CD4-positive, alpha-beta T cell treated with Interleukin-15 for 4 hours (primary cell): ENCODE measurements around the gene KASH5.
A peak's percentile ranks its signal among the peaks of the same experiment; 100 is the strongest.
"Not testable (repeated sequence)": the region's sequence is repeated elsewhere in the genome, so short reads cannot be mapped to it uniquely, and the experiment has no call there.

Experiments
- DNase-seq: peaks from one replicate; pipeline ENCODE4 v3.0.0-alpha.2; 2020; ENCODE audit warnings: low spot score

KASH5 gene

DNA sequence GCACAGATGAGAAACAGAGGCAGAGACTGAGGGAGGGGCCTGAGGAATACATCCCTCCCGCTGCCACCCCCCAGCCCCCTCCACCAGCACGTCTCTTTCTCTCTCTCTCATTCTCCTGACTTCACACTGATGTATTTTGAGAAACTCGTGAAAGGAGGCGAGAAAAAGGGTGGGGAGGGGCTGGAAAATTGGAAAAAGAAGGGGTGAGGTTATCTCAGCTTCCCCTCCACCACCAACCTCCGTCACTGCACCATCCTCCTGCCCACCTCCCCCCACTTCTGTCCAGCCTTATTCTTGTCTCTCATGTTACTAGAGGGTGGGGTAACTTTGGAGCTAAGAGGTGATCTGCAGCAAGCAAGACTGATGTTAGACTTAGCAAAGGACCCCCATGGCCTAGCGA is 51.8 kb downstream of the KASH5 start:
- DNase-seq = no peak

DNA sequence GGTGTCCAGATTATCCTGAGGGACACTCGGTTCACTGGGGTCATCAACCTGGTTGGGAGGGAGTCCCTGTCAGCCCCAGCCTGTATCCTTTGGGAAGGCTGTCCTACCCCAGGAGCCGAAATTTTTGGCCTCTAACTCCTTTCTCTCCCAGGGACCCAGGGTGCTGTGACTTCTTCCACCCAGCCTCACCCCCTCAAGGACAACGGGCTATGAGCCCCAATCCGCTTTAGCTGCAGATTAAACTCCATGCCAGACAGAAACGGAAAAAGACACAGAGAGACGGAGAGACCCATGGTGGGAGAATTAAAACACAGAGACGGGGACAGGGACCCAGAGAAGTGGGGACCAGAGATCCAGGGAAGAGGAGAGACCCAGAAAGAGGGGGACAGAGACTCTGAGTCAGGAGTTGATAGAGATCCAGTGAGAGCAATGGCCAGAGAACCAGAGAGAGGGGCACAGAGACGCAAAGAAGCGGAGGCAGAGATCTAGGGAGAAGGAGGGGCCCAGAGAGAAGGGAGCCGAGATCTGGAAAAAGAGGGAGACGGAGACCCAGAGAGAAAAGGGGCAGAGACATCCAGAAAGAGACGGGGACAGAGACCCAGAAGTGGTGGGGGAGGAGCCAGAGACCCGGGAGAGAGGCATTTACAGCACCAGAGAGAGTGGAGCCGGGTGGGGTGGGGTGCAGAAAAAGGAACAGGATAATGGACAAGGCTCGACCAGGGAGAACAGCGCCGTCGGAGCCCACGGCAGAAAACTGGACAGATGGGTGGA is 52.6 kb downstream of the KASH5 start:
- DNase-seq = no peak

DNA sequence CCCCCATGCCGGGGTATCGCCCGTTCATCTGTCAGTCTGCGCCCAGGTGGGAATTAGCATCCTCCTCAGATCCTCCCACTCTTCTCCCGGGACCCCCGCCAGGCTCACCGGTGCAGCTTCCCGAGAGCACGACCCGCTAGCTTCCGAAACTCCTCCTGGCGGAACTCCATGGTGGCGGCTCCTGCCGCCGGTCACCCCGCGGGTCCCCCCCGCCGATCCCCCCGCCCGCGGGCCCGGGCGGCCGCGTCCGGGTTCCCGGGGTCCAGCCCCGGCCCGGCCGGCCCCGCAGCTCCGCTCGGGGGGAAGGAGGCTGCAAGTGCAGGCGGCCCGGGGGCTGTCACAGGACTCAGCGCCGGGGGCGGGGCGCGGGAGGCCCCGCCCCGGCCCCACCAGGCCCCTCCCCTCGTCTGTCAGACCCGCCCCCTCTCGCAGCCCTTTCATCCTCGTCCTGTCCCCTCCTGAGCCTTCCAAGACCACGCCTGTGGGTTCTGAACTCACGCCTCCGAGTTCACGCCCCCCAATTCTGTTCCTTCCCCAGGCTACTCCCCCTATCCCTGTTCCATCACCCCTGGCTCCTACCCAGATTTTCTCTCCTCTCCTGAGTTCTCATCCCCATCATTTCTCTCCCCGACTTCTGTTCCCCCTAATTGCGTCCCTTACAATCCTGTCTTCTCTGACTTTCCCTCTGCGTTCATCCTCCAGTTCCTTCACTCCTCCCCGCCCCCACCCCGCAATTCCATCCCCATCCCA is 53.3 kb downstream of the KASH5 start, which contains the start of gene SLC17A7:
Gene SLC17A7 (minus strand): TSS at position 318 of the 750 bp plus-strand sequence. CDS start 148 bp downstream, at position 170.
- DNase-seq = peak; percentile 25

- no peak for DNase-seq
Measured at GRCh38 chr19:49441960-49442350, 53.9 kb downstream of the KASH5 start.

DNA sequence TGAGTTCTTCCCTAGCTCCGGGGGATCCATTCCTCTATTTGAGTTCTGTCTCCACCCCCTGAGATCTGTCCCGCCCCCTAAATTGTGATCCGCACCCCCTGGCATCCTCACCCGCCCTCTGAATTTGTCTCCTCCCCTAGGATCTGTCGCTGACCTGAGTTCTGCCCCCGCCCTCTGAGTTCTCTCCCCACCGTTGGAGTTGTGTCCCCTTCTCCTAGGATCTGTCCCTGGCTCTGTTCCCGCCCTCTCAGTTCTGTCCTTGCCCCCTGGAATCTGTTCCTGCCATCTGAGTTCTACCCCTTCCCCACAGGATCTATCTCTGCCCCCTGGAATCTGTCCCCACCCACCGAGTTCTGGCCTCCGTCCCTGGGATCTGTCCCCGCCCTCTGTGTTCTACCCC is 54.3 kb downstream of the KASH5 start:
- DNase-seq = no peak

DNA sequence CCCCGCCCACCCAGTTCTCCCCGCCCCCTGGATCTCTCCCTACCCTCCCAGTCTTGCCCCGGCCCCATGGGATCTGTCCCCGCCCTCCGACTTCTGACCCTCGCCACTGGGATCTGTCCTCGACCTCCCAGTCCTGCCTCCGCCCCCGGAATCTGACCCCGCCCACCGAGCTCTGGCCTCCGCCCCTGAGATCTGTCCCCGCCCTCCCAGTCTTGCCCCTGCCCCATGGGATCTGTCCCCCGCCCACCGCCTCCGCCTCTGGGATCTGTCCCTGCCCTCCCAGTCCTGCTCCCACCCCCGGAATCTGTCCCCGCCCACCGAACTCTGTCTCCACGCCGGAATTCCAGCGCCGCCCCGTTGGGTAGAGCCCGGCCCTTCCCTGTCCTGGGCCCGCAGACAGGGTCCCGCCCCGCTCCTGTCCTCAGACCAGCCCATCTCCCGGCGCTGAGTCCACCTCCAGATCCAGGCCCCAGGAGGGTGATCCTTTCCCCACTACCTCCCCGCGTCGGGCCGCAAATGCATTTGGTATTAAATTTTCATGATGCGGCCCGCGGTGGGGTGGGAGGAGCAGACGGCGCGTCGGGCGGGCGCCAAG is 54.8 kb downstream of the KASH5 start:
- DNase-seq = peak; percentile 41

DNA sequence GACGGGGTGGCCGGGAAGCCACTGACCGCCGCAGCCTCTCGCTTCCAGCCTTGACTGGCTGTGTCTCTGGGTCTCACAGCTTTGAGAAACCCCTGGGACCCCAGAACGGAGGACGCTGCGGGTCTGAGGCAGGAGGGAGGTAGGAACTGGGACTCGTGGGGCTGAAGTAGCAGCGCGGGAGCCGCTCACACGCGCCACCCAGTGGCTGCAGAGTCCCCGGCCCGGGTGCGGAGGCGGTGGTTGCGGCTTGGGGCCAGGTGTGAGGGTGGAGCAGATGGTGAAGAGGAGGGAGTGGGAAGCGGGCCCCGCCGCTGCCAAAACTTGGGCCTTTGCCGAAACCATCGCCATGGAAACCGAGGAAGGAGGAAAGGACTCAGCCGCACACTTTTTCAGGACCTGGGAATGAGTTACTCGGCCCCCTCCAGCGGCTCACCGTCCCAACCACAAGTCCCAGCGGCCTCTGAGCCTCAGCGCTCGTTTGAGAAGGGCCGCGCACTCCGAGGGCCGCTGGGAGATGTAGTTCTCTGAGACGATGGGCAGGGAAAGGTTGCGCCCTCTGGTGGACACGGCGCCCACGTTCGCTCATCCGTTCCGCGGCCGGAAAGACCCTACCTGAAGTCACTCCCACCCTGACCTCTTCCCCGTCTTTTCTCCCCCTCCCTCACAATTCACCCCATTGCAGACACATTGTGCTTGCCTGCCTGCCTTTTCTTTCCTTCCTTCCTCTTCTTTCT is 55.5 kb downstream of the KASH5 start:
- DNase-seq = peak; percentile 92

GRCh38 chr19:49444100-49444700 is 56.2 kb downstream of the KASH5 start:
- DNase-seq = not testable (repeated sequence)

- DNase-seq = no peak
Measured at GRCh38 chr19:49445997-49446396, 57.9 kb downstream of the KASH5 start.

- no peak for DNase-seq
Measured at GRCh38 chr19:49447485-49448431, 59.7 kb downstream of the KASH5 start.

DNA sequence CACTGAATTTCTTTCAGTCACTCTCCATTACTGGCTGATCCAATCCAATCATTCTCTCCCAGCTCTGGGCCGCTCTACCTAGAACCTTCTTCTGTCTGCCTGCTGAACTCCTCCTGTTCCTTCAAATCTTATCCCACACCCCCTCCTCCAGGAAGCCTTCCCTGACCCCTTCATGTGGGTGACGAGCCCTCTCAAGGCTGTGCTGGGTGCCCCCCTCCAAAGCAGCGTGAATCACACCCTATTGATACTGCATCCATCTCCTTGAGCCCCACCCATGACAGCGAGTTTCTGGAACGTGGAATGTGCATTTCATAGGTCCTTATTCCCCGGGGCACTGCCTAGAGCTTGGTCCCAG is 60.4 kb downstream of the KASH5 start:
- no peak for DNase-seq

- no peak for DNase-seq
Measured at GRCh38 chr19:49450405-49450804, 62.4 kb downstream of the KASH5 start.

DNA sequence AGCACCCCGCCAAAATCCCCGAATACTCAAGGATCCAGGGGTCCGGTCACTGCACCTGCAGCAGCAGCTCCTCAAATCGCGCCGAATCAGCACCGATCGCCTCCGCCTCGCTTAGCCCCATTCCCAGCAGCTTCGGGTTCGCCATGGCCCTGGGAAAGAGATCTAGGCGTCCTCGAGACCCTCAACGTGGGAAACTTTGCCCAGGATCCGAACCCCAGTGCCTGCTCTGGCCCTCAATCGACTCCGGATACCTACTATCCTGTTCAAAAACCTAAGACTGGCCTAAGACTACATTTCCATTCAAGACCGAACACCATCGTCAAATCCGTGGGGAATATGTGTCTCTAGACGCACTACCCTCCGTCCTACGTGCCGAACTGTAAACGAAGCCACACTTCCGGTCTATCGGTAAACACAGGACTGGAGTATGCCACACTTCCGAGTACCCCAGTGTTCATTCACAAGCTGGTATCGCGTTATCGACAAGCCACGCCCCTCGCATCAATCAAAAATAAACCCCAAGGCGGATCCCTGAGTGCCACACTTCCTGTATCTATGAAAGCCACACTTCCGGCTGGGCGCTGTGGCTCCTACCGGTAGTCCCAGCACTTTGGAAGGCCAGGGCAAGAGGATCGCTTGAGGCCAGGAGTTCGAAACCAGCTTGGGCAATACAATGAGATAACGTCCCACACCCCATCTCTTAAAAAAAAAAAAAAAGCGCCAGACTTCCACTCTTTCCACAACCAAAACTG is 63.6 kb downstream of the KASH5 start, which contains the start of gene PIH1D1:
Gene PIH1D1 (minus strand): TSS at position 385 of the 752 bp plus-strand sequence. CDS start 240 bp downstream, at position 145.
- peak; percentile 98 for DNase-seq

- peak; percentile 97 for DNase-seq
Measured at GRCh38 chr19:49453013-49453756, 65.1 kb downstream of the KASH5 start, which contains the start of gene ALDH16A1. Gene ALDH16A1 (plus strand): TSS chr19:49453225. CDS start chr19:49453332, 107 bp downstream.

GRCh38 chr19:49453757-49454240 is 65.8 kb downstream of the KASH5 start:
- no peak for DNase-seq

DNA sequence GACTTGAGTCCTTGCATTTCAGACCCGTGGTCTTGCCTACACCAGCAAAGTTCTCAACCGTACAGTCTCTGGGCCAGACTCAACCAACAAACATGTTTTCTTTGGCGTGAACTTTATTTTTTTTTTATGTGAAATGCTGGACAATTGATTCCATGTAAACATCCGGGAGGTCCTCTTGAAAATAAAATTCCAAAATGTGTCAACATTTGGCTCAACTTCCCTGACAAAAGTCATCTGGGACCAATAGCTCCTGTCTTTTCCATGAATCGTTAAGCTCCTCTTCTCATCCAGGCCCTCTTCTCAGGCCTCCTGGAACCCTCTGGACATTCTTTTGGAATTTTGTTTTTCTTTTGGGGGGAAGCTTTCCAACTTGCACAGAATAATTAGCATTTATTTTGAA is 67.7 kb downstream of the KASH5 start:
- DNase-seq = no peak

DNA sequence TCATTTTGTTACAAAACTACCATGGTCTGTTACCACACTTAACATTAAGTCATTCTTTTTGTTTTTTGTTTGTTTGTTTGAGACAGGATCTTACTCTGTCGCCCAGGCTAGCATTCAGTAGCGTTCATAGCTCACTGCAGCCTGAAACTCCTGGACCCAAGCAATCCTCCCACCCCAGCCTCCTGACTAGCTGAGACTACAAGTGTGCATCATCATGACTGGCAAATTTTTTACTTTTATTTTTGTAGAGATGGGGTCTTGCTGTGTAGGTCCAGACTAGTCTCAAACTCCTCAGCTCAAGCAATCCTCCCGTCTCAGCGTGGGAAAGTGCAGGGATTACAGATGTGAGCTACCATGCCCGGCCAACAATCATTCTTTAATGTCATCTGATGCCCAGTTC is 68.3 kb downstream of the KASH5 start:
- no peak for DNase-seq

GRCh38 chr19:49458567-49458903 is 70.5 kb downstream of the KASH5 start:
- DNase-seq = no peak

GRCh38 chr19:49459388-49459787 is 71.3 kb downstream of the KASH5 start:
- DNase-seq = no peak
